Epidermal melanocyte (primary cell): ENCODE data around the gene DNAAF2.
"Not testable (repeated sequence)": the region's sequence is repeated elsewhere in the genome, so short reads cannot be mapped to it uniquely, and the experiment has no call there.

Source experiments
- DNase-seq: peaks from one replicate; pipeline ENCODE4 v3.0.0; 2011; ENCODE audit warnings: low spot score; ENCODE audit not compliant: insufficient read length

The DNAAF2 gene

DNA sequence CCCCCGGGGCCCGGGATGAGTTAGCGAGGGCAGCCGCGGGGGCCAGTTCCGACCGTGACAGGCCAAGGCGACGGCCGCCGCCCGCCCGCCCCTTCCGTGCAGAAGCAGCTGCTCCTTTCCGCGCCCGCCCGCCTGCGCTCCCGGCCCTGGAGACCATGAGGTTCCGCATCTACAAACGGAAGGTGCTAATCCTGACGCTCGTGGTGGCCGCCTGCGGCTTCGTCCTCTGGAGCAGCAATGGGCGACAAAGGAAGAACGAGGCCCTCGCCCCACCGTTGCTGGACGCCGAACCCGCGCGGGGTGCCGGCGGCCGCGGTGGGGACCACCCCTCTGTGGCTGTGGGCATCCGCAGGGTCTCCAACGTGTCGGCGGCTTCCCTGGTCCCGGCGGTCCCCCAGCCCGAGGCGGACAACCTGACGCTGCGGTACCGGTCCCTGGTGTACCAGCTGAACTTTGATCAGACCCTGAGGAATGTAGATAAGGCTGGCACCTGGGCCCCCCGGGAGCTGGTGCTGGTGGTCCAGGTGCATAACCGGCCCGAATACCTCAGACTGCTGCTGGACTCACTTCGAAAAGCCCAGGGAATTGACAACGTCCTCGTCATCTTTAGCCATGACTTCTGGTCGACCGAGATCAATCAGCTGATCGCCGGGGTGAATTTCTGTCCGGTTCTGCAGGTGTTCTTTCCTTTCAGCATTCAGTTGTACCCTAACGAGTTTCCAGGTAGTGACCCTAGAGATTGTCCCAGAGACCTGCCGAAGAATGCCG is 13.7 kb downstream of the DNAAF2 start:
- no peak for DNase-seq

- peak; percentile 98 for DNase-seq
These were observed 14.6 kb downstream of the DNAAF2 start, which contains the start of the genes MGAT2 and RPL36AL for GRCh38 chr14:49620182-49621113. Gene MGAT2 (plus strand): TSS chr14:49620799. CDS start chr14:49621269, 470 bp downstream. Gene RPL36AL (minus strand): TSS chr14:49620626. CDS start chr14:49619104, 1,522 bp downstream.

DNA sequence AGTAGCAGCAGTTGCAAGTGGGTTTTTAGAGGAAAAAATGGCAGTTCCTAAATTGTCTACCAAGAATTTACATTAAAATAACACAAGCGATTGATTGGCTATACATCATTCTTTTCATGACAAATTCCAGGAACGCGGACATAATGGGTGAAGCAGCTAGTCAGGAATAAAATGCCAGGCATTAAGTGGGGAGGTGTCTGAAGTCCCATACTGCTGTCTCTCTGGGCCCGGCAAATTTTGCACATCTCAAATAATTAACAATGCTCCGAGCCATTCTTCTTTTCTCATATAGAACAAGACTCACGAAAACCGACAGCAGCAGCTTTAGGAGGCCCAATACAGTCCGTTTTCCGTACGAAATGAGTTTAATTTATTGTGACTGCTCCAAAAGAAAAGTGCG is 15.3 kb downstream of the DNAAF2 start:
- DNase-seq = no peak

DNA sequence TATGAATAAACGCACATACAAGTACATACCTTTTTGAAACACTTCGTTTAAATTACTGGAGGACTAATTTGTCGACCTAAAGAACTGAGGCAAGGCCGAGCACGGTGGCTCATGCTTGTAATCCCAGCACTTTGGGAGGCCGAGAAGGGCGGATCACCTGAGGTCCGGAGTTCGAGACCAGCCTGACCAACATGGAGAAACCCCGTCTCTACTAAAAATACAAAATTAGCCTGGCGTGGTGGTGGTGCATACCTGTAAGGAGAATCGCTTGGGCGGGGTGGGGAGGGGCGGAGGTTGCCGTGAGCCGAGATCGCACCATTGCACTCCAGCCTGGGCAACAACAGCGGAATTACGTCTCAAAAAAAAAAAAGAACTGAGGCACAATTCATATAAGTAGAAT is 15.8 kb downstream of the DNAAF2 start:
- not testable (repeated sequence) for DNase-seq

DNA sequence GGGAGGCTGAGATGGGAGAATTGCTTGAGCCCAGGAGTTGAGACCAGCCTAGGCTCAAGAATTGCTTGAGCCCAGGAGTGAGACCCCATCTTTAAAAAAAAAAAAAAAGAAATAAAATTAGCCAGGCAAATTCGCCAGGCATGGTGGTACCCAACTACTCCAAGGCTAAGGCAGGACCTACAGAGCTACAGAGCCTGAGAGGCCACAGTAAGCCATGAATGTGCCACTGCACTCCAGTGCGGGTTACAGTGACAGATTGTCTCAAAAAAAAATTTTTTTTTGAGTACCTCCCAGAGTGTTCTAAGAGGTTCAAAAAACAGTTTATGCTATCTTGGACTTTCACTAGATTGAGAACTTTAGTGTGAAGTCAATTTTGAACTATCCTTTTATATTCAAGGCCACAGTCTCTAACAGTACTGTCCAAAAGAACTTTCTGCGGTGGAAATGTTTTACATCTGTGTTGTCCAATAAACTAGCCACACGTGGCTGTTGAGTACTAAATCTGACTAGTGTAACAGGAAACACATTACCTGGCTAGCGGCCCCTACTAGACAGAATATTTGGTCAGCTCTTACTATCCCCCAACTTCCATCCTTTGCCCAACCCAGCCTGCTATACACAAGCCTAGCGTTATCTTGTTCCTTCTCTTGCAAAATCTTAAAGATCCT is 17.1 kb downstream of the DNAAF2 start:
- no peak for DNase-seq

DNA sequence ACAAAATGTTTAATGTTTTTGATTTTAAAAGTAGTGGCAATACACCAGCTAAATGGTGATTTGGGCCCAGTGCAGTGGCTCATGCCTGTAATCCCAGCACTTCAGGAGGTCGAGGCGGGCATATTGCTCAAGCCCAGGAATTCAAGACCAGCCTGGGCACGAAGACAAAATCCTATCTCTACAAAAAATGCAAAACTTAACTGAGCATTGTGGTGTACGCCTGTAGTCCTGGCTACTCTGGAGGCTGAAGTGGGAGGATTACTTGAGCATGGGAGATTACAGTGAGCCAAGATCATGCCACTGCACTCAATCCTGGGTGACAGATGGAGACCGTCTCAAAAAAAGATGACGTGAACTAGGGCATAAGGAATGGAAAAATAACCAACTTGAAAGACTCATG is 19.3 kb downstream of the DNAAF2 start:
- DNase-seq = no peak

DNA sequence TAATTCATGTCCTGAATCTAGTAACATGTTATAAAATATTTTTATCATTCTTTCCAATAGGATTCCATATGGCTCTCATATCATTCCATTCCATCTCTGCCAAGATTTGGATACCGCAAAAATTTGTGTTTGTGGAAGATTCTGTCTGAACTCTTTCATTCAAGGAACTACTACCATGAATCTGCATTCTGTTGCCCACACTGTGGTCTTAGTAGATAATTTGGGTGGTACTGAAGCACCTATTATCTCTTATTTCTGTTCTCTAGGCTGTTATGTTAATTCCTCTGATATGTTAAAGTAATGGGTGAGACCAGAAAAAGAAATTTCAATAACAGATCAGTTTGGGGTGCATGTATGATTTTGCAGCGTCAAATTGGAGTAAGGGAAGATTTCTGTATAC is 20.8 kb downstream of the DNAAF2 start:
- no peak for DNase-seq

GRCh38 chr14:49612671-49613070 is 22.4 kb downstream of the DNAAF2 start:
- no peak for DNase-seq

DNA sequence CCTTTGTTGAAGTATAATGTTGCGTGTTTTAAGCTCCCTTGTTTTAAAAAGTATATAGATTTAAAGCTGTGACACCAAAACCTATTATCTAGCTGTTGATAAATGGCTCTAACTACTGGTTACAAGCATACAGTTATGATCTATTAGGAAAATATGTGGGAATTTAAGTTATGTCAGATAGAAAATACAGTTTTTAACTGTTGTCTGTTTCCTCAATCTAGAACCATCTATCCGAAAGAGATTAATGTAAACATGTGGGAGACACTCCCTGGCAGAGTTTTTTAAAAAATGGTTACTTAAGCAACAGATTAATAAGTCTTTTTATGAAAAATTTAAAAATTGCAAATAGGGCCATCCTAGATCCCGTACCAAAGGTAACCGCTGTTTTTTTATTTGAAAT is 22.8 kb downstream of the DNAAF2 start:
- DNase-seq = no peak

- no peak for DNase-seq
These were observed 27.5 kb downstream of the DNAAF2 start for GRCh38 chr14:49607583-49607982.

DNA sequence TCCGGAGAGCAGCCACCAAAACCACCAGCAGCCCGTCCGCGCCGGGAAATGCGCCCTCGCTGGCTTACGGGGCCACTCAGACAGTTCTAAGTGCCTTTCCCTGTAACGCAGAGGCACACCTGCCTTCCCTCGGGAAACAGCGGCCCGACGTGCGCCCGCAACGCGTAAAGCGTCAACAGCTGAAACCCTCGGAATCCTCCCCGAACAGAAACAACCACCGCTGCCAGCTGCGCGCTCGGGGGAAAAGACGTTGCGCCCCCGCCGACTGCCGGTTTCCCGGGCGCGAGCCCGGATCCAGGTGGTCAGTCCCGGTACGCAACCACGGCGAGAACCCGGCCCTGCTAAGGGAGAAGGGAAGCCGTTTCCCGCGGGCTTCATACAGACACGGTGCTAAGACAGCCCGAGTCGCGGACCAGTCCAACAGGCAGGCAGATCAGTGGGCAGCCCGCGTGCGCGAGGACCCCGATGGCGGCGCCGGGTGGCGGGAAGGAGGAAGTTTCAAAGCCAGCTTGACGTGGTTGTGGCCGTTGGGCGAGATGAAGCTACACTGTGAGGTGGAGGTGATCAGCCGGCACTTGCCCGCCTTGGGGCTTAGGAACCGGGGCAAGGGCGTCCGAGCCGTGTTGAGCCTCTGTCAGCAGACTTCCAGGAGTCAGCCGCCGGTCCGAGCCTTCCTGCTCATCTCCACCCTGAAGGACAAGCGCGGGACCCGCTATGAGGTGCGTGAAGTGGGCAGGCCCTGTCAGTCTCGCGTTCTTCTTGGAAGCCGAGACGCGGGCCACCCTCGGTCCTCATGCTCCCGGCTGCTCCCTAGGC is 36.4 kb downstream of the DNAAF2 start, which contains the start of gene LRR1:
Gene LRR1 (plus strand): TSS at position 456 of the 816 bp plus-strand sequence. CDS start 81 bp downstream, at position 537.
- peak; percentile 61 for DNase-seq

- DNase-seq = no peak
These were observed 36.9 kb downstream of the DNAAF2 start for GRCh38 chr14:49598189-49598484.

DNA sequence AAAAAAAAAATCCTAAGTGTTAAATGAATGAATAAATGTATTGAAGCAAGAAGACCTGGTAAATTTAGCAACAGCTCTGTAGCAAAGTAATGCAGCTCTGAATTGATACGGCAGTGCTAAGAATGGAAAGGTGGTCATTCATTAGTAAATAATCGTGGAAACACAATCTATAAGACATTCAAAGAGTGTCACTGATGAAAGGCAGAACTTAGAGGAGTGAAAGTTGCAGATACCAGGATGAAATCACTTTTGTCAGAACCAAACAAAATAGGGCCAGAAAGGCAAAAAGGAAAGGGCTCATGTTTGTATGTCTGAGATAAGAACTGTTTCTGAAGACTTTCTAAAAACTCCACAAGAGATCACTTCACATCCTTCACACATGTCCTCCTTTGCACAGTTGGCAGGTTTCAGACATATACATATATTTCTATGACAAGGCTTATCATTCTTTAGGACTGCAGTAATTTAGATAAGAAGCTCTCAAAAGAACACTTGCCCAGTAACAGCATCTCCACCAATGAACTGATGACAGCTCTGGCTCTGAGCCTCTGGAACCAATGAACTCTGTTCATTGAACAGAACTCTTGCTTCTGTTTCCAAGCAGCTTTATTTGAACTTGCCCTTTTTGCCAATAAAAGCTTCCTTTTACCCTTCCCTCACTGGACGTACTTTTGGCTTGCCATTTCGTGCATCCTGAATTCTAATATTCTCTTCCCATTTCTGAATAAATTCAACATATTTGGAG is 40.5 kb downstream of the DNAAF2 start:
- no peak for DNase-seq

DNA sequence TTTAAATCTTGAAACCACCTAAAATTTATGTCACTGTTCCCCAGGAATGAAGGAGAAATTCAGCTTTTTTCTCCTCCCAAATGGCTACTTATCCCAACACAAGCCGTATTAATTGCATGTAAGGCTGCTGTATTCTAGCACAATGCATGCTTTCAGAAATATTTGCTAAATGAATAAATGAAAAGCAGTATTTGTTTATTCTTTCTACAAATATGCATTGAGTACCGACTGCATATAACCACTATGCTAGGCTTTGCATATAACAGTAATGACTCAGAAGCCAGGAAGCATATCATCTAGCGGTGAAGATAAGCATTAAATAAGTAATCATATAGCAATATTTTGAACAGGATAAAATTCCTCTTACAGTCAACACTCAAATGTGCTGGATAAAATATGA is 42.0 kb downstream of the DNAAF2 start:
- no peak for DNase-seq

DNA sequence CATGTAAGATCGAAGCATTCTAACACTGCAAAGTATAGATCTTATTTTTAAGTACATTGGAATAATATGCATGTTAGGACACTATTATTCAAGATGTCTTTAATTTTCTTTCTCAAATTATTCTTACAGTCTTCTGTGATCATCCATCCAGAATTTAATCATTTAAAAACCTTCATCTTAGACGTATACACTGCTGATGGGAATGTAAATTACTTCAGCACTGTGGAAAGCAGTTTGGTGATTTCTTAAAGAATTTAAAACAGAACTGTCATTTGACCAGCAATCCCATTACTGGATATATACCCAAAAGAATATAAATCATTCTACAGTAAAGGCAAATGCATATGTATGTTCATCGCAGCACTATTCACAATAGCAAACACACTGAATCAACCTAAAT is 45.7 kb downstream of the DNAAF2 start:
- DNase-seq = no peak

DNA sequence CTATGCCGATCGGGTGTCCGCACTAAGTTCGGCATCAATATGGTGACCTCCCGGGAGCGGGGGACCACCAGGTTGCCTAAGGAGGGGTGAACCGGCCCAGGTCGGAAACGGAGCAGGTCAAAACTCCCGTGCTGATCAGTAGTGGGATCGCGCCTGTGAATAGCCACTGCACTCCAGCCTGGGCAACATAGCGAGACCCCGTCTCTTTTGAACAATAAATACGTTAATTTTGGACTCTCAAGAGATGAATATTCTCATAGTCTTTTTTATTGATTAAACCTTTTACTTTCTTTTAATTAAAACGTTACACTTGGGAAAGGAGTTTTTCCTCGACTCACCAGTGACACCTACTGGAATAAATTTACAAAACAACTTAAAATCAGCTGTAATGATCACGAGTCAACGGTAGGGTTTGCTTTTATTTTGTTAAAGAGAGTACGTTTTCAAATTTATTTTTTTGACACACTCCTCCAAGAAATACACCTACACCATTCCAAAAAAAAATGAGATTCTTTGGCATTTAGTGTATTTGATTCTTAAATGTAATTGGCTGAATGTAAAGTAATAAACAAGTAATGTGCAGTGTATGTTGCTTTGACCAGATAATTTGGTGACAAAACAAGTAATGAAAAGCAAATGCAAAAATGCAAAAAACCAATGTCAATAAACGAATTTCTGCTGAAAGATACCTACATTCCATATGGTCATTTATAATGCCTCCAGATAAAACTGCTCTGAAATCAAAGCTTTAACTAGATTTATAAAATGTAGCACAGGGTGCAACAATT is 48.2 kb downstream of the DNAAF2 start:
- DNase-seq = peak; percentile 54

DNA sequence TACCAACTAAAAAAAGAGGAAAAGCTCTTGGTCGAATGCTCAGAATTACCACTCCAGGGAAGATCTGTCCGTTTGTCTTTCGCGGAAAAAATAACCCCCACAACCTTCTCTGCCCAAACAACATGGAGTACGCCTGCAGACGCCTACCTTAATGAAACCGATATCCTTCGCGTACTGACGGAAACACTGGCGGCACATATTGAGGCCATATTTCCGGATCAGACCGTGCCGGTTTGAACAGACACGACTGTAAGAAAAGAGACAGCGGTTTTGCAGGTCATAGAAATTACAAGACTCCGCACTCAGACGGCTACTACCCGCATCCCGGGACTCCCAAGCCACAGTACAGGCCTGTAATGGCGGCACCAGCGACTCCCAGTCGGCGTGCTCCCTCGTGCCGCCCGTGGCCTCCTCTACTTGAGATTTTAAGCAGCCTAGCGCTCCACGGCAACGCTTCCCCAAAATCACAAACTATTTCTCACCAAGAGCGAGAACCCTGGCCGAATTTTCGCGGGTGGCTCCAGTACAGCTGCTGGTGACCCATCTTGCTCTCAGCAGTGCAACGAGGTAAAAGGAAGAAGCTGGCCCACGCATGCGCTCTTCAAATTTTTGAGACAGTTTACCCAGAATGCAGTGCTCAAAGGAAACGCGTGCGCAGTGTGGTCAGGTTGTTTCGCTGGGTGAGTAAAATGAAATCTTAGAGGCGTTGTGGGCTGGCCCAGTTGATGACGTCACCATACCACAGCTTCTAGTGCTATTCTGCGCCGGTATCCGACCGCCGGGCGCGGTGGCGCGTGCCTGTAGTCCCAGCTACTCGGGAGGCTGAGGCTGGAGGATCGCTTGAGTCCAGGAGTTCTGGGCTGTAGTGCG is 49.0 kb downstream of the DNAAF2 start, which contains the start of gene RPS29:
Gene RPS29 (minus strand): TSS at position 578 of the 870 bp plus-strand sequence. CDS start 34 bp downstream, at position 544.
- DNase-seq = peak; percentile 88

DNA sequence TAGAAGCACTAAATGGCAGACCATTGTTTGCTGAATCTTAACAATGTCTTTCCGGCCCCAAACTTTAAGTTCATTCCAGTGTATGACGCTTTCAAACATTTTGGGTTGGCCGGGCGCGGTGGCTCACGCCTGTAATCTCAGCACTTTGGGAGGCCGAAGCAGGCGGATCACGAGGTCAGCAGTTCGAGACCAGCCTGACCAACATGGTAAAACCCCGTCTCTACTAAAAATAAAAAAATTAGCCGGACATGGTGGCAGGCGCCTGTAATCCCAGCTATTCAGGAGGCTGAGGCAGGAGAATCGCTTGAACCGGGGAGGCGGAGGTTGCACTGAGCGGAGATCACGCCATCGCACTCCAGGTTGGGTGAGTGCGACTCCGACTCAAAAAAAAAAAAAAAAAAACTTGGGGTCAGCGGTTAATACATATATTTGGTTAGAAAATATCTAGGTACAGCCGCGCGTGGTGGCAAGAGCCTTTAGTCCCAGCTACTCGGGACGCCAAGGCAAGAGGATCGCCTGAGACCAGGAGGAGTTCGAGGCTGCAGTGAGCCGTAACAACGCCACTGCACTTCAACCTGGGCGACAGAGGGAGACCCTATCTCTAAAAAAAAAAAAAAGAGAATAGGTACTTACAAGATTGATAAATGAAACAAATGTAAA is 49.9 kb downstream of the DNAAF2 start:
- not testable (repeated sequence) for DNase-seq
